GM12891 (cell line): Measurements from ENCODE around the gene RTP3.

Source experiments
- POLR2AphosphoS5 ChIP-seq: IDR thresholded peaks from 2 replicates; pipeline ENCODE4 v1.6.1; 2011; ENCODE audit warnings: low read depth, low read length, control low read depth
- POU2F2 ChIP-seq: IDR thresholded peaks from 2 replicates; pipeline ENCODE4 v1.6.1; 2011; ENCODE audit warnings: low read depth, mild to moderate bottlenecking, control low read depth, low read length, moderate library complexity

GRCh38 chr3:46540550-46540949 lies 42.8 kb downstream of the RTP3 start:
- TF ChIP-seq POLR2AphosphoS5 (no peak), POU2F2 (no peak)
